Vagina (tissue), 2 donors: ENCODE measurements around the gene LRRC74B. TPM values are rescaled to one million over a fixed set of nuclear protein-coding genes. Genes with fewer than 3 reads are reported as not detected.

Source experiments
- DNase-seq, 2 donors: peaks; one replicate each; pipeline ENCODE4 v3.0.0-alpha.2; 2017; ENCODE audit errors: extremely low spot score in 2 of 2
- H3K27ac ChIP-seq: fragments of 200-600 bp; sonication (generic); one replicate; pipeline ENCODE4 v1.5.1; 2019
- H3K27me3 ChIP-seq: fragments of 200-600 bp; sonication (generic); one replicate; pipeline ENCODE4 v1.5.1; 2019
- H3K36me3 ChIP-seq, 2 donors: fragments of 200-600 bp; sonication (generic); one replicate each; pipeline ENCODE4 v1.5.1; 2017 to 2019
- H3K4me1 ChIP-seq: fragments of 200-600 bp; sonication (generic); one replicate; pipeline ENCODE4 v1.5.1; 2019
- H3K4me3 ChIP-seq, 2 donors: fragments of 200-600 bp; sonication (generic); 1 replicate in 1 of 2; 2 replicates in 1 of 2; pipeline ENCODE4 v1.5.1; 2016 to 2019
- H3K9me3 ChIP-seq: fragments of 200-600 bp; sonication (generic); one replicate; pipeline ENCODE4 v1.5.1; 2019
- CTCF ChIP-seq, 3 experiments: fragments of 450-650 bp in 2 of 3; fragments of 200-600 bp in 1 of 3; sonication (generic) in 1 of 3; IDR thresholded peaks; one replicate each; pipeline ENCODE4 v1.5.1; 2017 to 2019; ENCODE audit warnings: antibody characterized with exemption in 3 of 3, mild to moderate bottlenecking in 2 of 3, moderate library complexity in 2 of 3
- POLR2A ChIP-seq, 2 donors: fragments of 450-650 bp; IDR thresholded peaks; one replicate each; pipeline ENCODE4 v1.6.1; 2017; ENCODE audit warnings: antibody characterized with exemption in 2 of 2, mild to moderate bottlenecking in 2 of 2, moderate library complexity in 2 of 2
- POLR2AphosphoS5 ChIP-seq, 2 donors: sonication (generic); formaldehyde crosslinking; IDR thresholded peaks; one replicate each; pipeline ENCODE4 v1.9.0; 2017; ENCODE audit warnings: antibody characterized with exemption in 2 of 2, mild to moderate bottlenecking in 2 of 2, low read depth in 1 of 2; ENCODE audit not compliant: insufficient read depth in 1 of 2
- intact Hi-C: fragments of 100-400 bp; cut with DNase I; formaldehyde crosslinking; loops from one replicate; pipeline ENCODE4 v1.15.1; 2023
- total RNA-seq: library from RNA; depleted of rRNA; stranded (reverse); fragments of >200 nt; gene quantifications from one replicate; pipeline ENCODE4 v1.2.3, GENCODE V29; 2016

LRRC74B gene
- total RNA-seq, 1 donor from 2014 or later = not detected

- Histone ChIP-seq H3K27me3 (no peaks in the 10 kb centered on the region), H3K4me3 (no peak overlapping the region), H3K9me3 (no peaks in the 10 kb centered on the region), H3K27ac (no peak overlapping the region), H3K36me3 (peaks cover 0 to 32% of the 10 kb centered on the region in 2 donors), H3K4me1 (peaks cover 33% of the 10 kb centered on the region)
- TF ChIP-seq CTCF (IDR thresholded peaks at IDR 0.05) = no peak
- TF ChIP-seq POLR2AphosphoS5 (IDR thresholded peaks at IDR 0.05; ENCODE audit: insufficient read depth in 1 of 2, low read depth in 1 of 2) = no peak
- no peak for TF ChIP-seq POLR2A (IDR thresholded peaks at IDR 0.05)
- DNase-seq = no peak
- intact Hi-C loops = no loop called here
Observed at GRCh38 chr22:20998411-20999336, 47.1 kb upstream of the LRRC74B start.

GRCh38 chr22:20999350-21000206, 46.2 kb upstream of the LRRC74B start:
- TF ChIP-seq CTCF (IDR thresholded peaks at IDR 0.05) (no peak), POLR2AphosphoS5 (IDR thresholded peaks at IDR 0.05; ENCODE audit: insufficient read depth in 1 of 2, low read depth in 1 of 2) (no peak), POLR2A (IDR thresholded peaks at IDR 0.05) (no peak)
- no peak for DNase-seq

GRCh38 chr22:21000207-21000986, 45.3 kb upstream of the LRRC74B start:
- H3K36me3 ChIP-seq = peaks cover 0 to 32% of the 10 kb centered on the region in 2 donors
- intact Hi-C loops = no loop called here
- H3K27me3 ChIP-seq = no peaks in the 10 kb centered on the region
- H3K4me3 ChIP-seq = peak overlapping the region; percentile 51 to 79
- no peak for DNase-seq
- TF ChIP-seq CTCF (IDR thresholded peaks at IDR 0.05) = no peak
- TF ChIP-seq POLR2A (IDR thresholded peaks at IDR 0.05) = no peak
- TF ChIP-seq POLR2AphosphoS5 (IDR thresholded peaks at IDR 0.05; ENCODE audit: insufficient read depth in 1 of 2, low read depth in 1 of 2) = no peak
- H3K27ac ChIP-seq = peak overlapping the region; percentile 95
- H3K4me1 ChIP-seq = peaks cover 37% of the 10 kb centered on the region
- no peaks in the 10 kb centered on the region for H3K9me3 ChIP-seq

More at GRCh38 chr22:20999350-21000206, 46.2 kb upstream of the LRRC74B start:
- peaks cover 37% of the 10 kb centered on the region for H3K4me1 ChIP-seq
- intact Hi-C loops = no loop called here
- H3K36me3 ChIP-seq = peaks cover 0 to 32% of the 10 kb centered on the region in 2 donors
- peak overlapping the region in 1 of 2 donors; percentile 51 for H3K4me3 ChIP-seq
- H3K27ac ChIP-seq = peak overlapping the region; percentile 95
- H3K27me3 ChIP-seq = no peaks in the 10 kb centered on the region
- H3K9me3 ChIP-seq = no peaks in the 10 kb centered on the region

GRCh38 chr22:21000987-21001600, 44.7 kb upstream of the LRRC74B start:
- Histone ChIP-seq H3K36me3 (peaks cover 0 to 25% of the 10 kb centered on the region in 2 donors), H3K9me3 (no peaks in the 10 kb centered on the region), H3K27me3 (no peaks in the 10 kb centered on the region), H3K4me3 (peak overlapping the region; percentile 51 to 79), H3K27ac (peak overlapping the region; percentile 95), H3K4me1 (peaks cover 37% of the 10 kb centered on the region)
- TF ChIP-seq POLR2A (IDR thresholded peaks at IDR 0.05) = no peak
- TF ChIP-seq CTCF (IDR thresholded peaks at IDR 0.05) = no peak
- no peak for TF ChIP-seq POLR2AphosphoS5 (IDR thresholded peaks at IDR 0.05; ENCODE audit: insufficient read depth in 1 of 2, low read depth in 1 of 2)
- no peak for DNase-seq
- intact Hi-C loops = no loop called here
